Activated T-cell treated with anti-CD3 and anti-CD28 coated beads for 48 hours (primary cell): Measurements from ENCODE around the gene TLR9.

Experiments used
- DNase-seq: peaks from one replicate; pipeline ENCODE4 v3.0.0-alpha.2; 2020; ENCODE audit warnings: low read depth

TLR9 gene

GRCh38 chr3:52246728-52247408, 21.4 kb upstream of the TLR9 start:
- no peak for DNase-seq

- DNase-seq = no peak
Observed at GRCh38 chr3:52246264-52246620, 20.8 kb upstream of the TLR9 start.

- peak; percentile 46 for DNase-seq
Observed at GRCh38 chr3:52245322-52246263, 20.1 kb upstream of the TLR9 start, which contains the start of gene PPM1M. Gene PPM1M, plus strand, starts transcription at chr3:52245759. Its CDS starts 66 bp downstream, at chr3:52245825.

GRCh38 chr3:52243791-52244628, 18.6 kb upstream of the TLR9 start:
- peak; percentile 33 for DNase-seq

- no peak for DNase-seq
Observed at GRCh38 chr3:52242039-52242438, 16.6 kb upstream of the TLR9 start.

GRCh38 chr3:52240886-52241370, 15.5 kb upstream of the TLR9 start:
- no peak for DNase-seq

GRCh38 chr3:52240059-52240885, 14.8 kb upstream of the TLR9 start:
- DNase-seq = peak; percentile 53

- DNase-seq = peak; percentile 88
Observed at GRCh38 chr3:52238761-52239701, 13.6 kb upstream of the TLR9 start, which contains the start of gene TWF2. Gene TWF2, minus strand, starts transcription at chr3:52239158. Its CDS starts 142 bp downstream, at chr3:52239016.

- DNase-seq = no peak
Observed at GRCh38 chr3:52238193-52238760, 12.8 kb upstream of the TLR9 start.

GRCh38 chr3:52237657-52238172, 12.3 kb upstream of the TLR9 start:
- no peak for DNase-seq

GRCh38 chr3:52237006-52237656, 11.7 kb upstream of the TLR9 start:
- no peak for DNase-seq

- DNase-seq = no peak
Observed at GRCh38 chr3:52236424-52236886, 11.0 kb upstream of the TLR9 start.

- DNase-seq = no peak
Observed at GRCh38 chr3:52234516-52235447, 9.3 kb upstream of the TLR9 start.

- DNase-seq = no peak
Observed at GRCh38 chr3:52233968-52234367, 8.5 kb upstream of the TLR9 start.

GRCh38 chr3:52233108-52233591, 7.7 kb upstream of the TLR9 start:
- DNase-seq = no peak

GRCh38 chr3:52232279-52233107, 7.0 kb upstream of the TLR9 start:
- DNase-seq = no peak
